ENCODE results near the gene CDC42SE1. TPM values are rescaled to one million over a fixed set of nuclear protein-coding genes. Genes with fewer than 3 reads are reported as not detected.

Gene CDC42SE1
- total and polyA plus RNA-seq, 9 of the 15 experiments (the other 6 are each of a cell fraction or from before 2014, with no cell fraction given), result 78.1 to 189 (median 114) TPM

GRCh38 chr1:151001602-151002001, 57.8 kb downstream of the CDC42SE1 start (continued):
- TF ChIP-seq ZNF407 (IDR thresholded peaks at IDR 0.05; ENCODE audit: low read depth) (no peak), CBX3 (IDR thresholded peaks at IDR 0.05; ENCODE audit: borderline replicate concordance in 1 of 2, low read length in 2 of 2) (no peak), KAT2B (IDR thresholded peaks at IDR 0.05; ENCODE audit: low read depth, low read length) (no peak), SMARCE1 (IDR thresholded peaks at IDR 0.05) (peak; percentile 80; the same call in 1 of the 2 replicates), ETV1 (tag; conservative IDR thresholded peaks at IDR 0.05; ENCODE audit: low read depth) (peak; percentile 62), HLTF (IDR thresholded peaks at IDR 0.05) (no peak), ZBTB1 (CRISPR knock-in tag; IDR thresholded peaks at IDR 0.05; ENCODE audit: borderline replicate concordance, low read depth) (no peak), MEF2A (IDR thresholded peaks at IDR 0.05; ENCODE audit: control insufficient read depth, low read depth, low read length) (peak; percentile 90), ETV5 (CRISPR knock-in tag; IDR thresholded peaks at IDR 0.05; ENCODE audit: low read depth) (0 out of 2 replicates have a peak, but pooled peaks have one; percentile 54), EGR1 (conservative IDR thresholded peaks at IDR 0.05) (0 out of 2 replicates have a peak, but pooled peaks have one; percentile 3), ZBTB2 (IDR thresholded peaks at IDR 0.05) (peak; percentile 40; the same call in 1 of the 2 replicates), HDAC2 (IDR thresholded peaks at IDR 0.05) (peak; percentile 41; the same call in 1 of the 2 replicates), SP1 (CRISPR knock-in tag; IDR thresholded peaks at IDR 0.05) (no peak), CXXC5 (CRISPR knock-in tag; IDR thresholded peaks at IDR 0.05) (peak; percentile 18; the same call in 1 of the 2 replicates), PRMT5 (CRISPR knock-in tag; IDR thresholded peaks at IDR 0.05) (no peak), MXI1 (IDR thresholded peaks at IDR 0.05; ENCODE audit: low read depth, low read length) (no peak)
- TF ChIP-seq, protein P1, sequence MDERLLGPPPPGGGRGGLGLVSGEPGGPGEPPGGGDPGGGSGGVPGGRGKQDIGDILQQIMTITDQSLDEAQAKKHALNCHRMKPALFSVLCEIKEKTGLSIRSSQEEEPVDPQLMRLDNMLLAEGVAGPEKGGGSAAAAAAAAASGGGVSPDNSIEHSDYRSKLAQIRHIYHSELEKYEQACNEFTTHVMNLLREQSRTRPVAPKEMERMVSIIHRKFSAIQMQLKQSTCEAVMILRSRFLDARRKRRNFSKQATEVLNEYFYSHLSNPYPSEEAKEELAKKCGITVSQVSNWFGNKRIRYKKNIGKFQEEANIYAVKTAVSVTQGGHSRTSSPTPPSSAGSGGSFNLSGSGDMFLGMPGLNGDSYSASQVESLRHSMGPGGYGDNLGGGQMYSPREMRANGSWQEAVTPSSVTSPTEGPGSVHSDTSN (CRISPR knock-in tag; IDR thresholded peaks at IDR 0.05; ENCODE audit: low read depth), result no peak
- TF ChIP-seq, protein P1 (tag; conservative IDR thresholded peaks at IDR 0.05; ENCODE audit: low read depth), result 0 out of 2 replicates have a peak, but pooled peaks have one; percentile 5

Measured in K562 (cell line).